ENCODE measurements around the gene PDZD8.
A peak's percentile ranks its signal among the peaks of the same experiment; 100 is the strongest.
"Not testable (repeated sequence)": the region's sequence is repeated elsewhere in the genome, so short reads cannot be mapped to it uniquely, and the experiment has no call there.

Gene PDZD8

DNA sequence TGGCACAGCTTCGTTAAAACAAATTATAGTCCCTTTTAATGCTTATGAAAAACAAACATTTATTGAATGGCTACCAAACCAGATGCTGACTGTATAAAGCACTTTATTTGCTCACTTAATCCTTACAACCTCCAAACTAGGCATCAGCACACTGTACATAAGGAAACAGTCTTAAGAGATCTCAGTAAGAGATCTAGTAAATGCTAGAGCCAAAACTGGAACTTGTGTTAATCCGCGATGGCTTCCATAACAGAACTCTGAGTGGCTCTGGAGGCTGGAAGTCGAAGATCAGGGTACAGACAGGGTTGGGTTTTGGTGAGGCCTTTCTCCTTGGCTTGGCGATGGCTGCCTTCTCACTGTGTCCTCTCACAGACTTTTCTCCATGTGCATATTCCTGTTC lies 27.0 kb downstream of the PDZD8 start:
- DNase-seq = no peak

DNA sequence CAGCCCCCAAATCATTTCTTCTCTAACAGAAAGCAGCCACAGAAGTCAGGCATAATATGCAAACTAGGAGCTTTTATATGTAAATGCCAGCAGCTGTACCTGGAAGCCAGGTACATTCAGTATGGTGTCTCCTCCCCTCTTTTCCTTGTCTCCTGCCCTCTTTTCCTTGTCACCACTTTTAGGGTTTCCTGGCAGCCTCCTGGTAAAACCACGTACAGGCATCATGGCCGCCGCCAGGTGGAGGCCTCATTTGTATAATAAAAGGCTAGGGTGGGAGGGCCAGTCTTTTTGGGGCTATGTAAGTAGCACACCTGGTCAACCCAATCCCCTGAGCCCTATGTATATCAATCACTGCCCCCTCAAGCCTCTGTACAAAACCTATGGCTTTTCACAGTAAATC lies 28.7 kb downstream of the PDZD8 start:
- no peak for DNase-seq

- DNase-seq = no peak
Observed at GRCh38 chr10:117345143-117345542, 30.1 kb downstream of the PDZD8 start.

GRCh38 chr10:117342641-117343040 lies 32.6 kb downstream of the PDZD8 start:
- DNase-seq = no peak

DNA sequence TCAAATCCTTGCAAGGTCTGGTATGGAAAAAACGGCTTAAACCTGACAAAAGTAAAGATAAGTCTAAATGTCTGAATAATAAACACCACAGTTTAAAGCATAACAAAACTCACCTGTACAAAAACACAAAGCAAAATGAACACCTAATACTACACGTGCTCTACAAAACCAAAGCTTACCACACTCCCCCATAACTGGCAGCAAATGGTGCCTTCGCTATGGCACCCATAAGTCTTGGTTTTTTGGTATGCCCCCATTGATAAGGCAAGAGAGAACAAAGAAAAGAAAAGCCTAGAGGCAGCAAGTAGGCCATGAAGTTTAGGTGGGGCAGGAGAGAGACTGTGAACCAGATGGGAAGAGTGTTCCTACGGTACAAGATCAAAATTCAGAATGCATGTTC lies 34.2 kb downstream of the PDZD8 start:
- DNase-seq = no peak

- no peak for DNase-seq
Observed at GRCh38 chr10:117339979-117340378, 35.3 kb downstream of the PDZD8 start.

GRCh38 chr10:117339578-117339977 lies 35.7 kb downstream of the PDZD8 start:
- DNase-seq = no peak

DNA sequence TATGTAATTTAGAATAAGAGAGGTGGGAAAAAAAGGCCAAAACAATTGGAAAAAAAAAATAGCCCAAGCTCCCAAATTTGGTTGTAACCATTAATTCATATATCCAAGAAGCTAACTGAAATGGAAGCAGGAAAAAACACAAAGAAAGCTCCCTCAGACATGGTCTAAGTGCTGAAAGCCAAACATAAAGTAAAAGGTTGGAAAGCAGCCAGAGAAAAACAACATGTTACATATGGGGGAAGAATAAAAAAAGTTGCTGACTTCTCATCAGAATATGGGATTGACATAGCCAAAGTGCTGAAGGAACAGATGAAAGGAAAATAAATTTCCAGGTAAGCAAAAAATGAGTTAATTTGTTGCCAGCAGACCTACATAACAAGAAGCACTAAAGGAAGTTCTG lies 40.3 kb downstream of the PDZD8 start:
- no peak for DNase-seq

DNA sequence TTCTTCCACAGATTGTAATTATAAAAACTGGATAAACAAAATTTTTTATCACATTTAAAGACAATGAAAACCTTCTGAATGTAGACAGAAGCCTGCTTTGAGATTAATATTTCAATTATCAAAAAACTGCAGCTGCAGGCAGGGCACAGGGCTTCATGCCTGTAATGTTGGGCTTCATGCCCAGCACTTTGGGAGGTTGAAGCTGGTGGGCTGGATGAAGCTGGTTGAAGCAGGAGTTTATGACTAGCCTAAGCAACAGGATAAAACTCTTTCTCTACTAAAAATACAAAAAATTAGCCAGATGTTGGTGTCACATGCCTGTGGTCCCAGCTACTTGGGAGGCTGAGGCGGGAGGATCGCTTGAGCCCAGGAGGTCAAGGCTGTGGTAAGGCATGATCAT lies 41.2 kb downstream of the PDZD8 start:
- no peak for DNase-seq

DNA sequence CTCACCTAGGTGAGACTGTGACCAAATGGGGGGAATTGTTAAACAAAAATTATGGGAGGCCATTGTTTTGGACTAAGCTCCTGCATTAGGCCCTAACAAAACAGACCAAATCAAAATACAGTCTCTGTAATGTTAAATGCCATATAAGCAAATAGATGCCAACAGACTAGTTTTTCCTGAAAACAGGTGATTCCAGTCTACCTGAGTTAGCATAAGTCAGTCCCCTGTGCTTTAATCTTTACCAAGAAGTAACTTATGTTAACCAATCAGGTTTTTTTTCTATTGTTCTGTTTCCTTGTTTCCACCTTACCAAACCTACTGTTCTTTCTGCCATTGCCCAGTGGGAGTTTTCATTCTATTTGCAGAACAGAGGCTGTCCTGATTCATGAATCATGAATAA lies 48.0 kb downstream of the PDZD8 start:
- no peak for DNase-seq

DNA sequence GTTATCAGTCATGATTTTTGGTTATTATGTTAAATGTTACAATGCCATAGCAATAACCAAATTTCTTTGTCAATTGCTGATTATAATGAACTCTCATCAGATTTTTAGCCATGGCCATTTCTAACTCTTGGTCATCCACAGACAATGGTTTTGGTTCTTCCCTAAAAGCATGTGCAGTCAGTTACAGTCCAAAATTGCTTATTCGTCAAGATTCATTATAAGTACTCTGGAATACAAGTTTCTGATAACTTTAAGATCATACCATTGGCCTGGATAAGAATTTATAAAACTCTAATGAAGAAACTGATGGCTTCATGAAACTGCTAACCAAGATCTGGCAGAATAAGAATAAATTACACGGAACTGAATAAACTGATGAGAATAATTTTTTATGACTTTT lies 50.9 kb downstream of the PDZD8 start:
- no peak for DNase-seq

DNA sequence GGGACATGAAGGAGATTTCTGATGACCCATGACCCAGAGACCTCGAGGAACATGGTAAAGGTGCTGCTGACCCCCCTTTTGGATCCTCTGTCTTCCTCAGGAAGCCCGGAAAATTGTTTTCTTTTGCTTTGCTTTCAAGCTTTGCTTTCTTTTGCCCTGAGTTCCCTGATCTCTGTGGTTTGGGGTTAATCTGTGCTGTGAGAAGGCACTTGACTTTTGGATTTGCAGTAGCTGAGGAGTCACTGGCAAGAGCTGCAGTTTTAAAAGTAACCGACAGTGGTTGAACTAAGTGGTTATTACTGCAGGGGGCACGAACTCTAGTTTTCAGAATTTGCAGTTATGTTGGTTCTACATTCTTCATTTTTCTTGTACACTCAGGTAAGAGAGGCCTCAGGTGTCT lies 53.0 kb downstream of the PDZD8 start:
- no peak for DNase-seq

- DNase-seq = peak; percentile 7
Observed at GRCh38 chr10:117320050-117320665, 55.1 kb downstream of the PDZD8 start.

- DNase-seq = no peak
Observed at GRCh38 chr10:117318909-117319308, 56.3 kb downstream of the PDZD8 start.

GRCh38 chr10:117316701-117317100 lies 58.5 kb downstream of the PDZD8 start:
- no peak for DNase-seq

DNA sequence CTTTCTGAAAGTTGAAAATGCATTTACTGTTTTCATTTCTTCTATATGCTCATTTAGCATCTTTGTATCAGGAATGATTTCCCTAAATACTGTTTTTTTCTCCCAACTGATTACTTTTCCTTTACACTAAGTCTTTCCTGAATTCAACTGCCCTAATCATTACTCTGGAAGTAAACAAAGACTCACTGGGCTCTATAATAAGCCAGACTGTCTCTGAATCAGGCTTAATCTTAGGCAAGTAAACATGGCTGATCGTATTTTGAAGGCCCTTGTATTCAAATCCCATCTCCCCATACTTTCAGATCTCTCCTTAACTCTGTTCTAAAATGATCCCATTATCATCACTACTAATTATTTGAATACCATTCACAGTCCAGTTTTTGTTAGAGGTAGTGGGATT lies 61.6 kb downstream of the PDZD8 start:
- no peak for DNase-seq

DNA sequence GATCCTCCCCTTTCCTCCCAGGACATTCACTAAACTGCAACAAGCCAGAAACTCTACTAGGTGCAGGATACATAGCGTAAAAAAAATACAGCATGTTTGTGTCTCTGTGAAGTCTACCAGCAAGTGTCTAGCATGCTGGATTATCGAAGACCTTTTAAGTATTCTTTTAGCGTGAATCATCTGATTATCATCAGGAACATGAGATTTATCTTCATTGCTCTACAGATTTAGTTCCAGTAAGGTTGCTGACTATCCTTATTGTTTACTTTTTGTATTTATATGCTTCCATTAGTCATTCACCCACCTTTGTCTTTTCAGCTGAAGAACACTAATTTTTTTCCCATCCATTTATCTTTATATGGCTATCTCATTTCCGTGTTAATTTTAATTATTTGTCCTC lies 62.8 kb downstream of the PDZD8 start:
- no peak for DNase-seq

DNA sequence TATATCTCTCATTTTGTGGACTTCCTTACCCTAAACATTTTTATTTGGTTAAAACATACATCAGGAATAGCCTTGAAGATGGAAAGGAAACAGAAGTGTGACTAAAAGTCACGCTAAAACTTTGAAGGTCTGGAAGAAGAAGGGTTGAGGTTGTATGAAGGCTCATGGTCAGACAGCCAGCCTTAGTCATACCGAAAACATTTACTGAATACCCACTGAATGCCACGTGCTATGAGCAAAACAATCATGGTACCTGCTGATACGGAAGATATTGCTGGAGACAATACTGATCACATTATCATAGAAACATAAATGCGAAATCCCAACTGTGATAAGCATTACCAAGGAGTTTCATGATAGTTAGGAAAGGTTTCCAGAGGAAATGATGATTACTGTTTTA lies 64.0 kb downstream of the PDZD8 start:
- no peak for DNase-seq

DNA sequence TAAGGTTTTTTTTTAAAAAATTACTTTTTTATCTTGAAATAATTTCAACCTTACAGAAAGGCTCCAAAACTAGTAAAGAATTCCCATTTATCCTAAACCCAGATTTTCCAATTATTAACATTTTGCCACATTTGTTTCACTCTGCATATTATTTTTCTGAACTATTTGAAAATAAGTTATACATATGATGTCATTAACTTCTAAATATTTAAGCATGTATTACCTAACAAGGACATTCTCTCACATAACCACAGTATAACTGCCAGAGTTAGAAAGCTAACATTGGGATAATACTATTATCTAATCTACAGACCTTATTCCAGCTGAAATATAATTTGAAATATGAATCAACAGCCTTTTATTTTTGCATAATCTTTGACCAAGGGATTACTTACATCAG lies 68.6 kb downstream of the PDZD8 start:
- no peak for DNase-seq

- not testable (repeated sequence) for DNase-seq
Observed at GRCh38 chr10:117303451-117303850, 71.8 kb downstream of the PDZD8 start.

GRCh38 chr10:117300671-117301070 lies 74.6 kb downstream of the PDZD8 start:
- no peak for DNase-seq

DNA sequence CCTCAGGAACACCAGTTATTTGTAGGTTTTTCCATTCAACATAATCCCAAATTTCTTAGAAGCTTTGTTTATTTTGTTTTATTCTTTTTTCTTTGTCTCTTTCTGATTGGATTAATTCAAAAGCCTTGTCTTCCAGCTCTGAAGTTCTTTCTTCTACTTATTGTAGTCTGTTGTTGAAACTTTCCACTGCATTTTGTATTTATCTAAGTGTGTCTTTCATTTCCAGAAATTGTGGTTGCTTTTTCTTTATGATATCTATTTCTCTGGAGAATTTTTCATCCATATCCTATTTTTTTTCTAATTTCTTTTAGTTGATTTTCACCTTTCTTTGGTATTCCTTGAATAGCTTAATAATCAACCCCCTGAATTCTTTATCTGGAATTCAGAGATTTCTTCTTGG lies 75.8 kb downstream of the PDZD8 start:
- no peak for DNase-seq

GRCh38 chr10:117298219-117298618 lies 77.0 kb downstream of the PDZD8 start:
- no peak for DNase-seq

DNA sequence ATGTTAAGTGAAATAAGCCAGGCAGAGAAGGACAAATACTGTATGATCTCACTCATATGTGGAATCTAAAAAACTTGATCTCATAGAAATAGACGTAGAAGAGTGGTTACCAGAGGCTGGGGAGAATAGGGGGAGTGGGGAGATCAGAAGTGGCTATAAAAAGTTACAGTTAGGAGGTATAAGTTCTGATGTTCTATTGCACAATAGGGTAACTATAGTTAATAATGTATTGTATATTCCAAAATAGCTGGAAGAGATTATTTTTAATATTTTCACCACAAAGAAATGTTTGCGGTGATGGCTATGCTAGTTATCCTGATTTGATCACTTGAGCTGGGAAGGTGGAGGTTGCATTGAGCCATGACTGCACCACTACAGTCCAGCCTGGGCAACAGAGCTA lies 80.5 kb downstream of the PDZD8 start:
- DNase-seq = no peak

DNA sequence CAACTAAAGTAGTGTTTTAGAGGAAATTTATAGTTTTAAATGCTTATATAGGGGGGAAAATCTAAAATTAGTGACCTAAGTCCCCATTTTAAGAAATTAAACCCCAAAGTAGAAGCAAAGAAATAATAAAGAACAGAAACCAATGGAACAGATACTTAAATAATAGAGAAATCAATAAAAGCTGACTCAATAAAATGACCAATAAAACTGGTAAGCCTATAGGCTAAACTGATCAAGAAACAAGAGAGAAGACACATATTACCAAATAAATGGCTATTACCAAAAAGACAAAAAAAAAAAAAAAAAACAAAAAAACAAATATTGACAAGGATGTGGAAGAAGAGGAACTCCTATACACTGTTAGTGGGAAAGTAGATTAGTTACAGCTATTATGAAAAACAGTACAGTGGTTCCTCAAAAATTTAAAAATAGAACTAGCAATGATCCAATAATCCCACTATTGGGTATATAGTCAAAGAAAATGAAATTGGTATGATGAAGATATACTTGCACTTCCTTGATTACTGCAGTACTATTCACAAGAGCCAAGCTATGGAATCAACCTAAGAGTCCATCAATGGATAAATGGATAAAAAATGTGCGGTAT lies 81.1 kb downstream of the PDZD8 start:
- DNase-seq = no peak
